Osteocyte (in vitro differentiated cells): Measurements from ENCODE around the gene CENPK. TPM values are rescaled to one million over a fixed set of nuclear protein-coding genes. Genes with fewer than 3 reads are reported as not detected.
A peak's percentile ranks its signal among the peaks of the same experiment; 100 is the strongest.
"Not testable (repeated sequence)": the region's sequence is repeated elsewhere in the genome, so short reads cannot be mapped to it uniquely, and the experiment has no call there.

ENCODE experiments used
- DNase-seq: peaks from one replicate; pipeline ENCODE4 v3.0.0; 2021; ENCODE audit warnings: mixed read lengths; ENCODE audit not compliant: unreplicated experiment; ENCODE audit errors: extremely low spot score
- H3K27ac Mint-ChIP-seq: one replicate; pipeline ENCODE4 v1.8.0; 2021; ENCODE audit warnings: mild to moderate bottlenecking, mixed read lengths; ENCODE audit not compliant: unreplicated experiment
- H3K27me3 Mint-ChIP-seq: one replicate; pipeline ENCODE4 v1.8.0; 2021; ENCODE audit warnings: mixed read lengths; ENCODE audit not compliant: unreplicated experiment
- H3K36me3 Mint-ChIP-seq: one replicate; pipeline ENCODE4 v1.8.0; 2021; ENCODE audit warnings: mixed read lengths; ENCODE audit not compliant: unreplicated experiment
- H3K4me1 Mint-ChIP-seq: one replicate; pipeline ENCODE4 v1.8.0; 2021; ENCODE audit warnings: mixed read lengths; ENCODE audit not compliant: unreplicated experiment
- H3K4me3 Mint-ChIP-seq: one replicate; pipeline ENCODE4 v1.8.0; 2021; ENCODE audit warnings: mild to moderate bottlenecking, moderate library complexity, mixed read lengths; ENCODE audit not compliant: unreplicated experiment
- H3K9me3 Mint-ChIP-seq: one replicate; pipeline ENCODE4 v1.8.0; 2021; ENCODE audit warnings: mixed read lengths; ENCODE audit not compliant: unreplicated experiment
- CTCF ChIP-seq: fragments of 200-600 bp; sonication (generic); IDR thresholded peaks from 2 replicates; pipeline ENCODE4 v1.5.0; 2021; ENCODE audit warnings: antibody characterized with exemption, mild to moderate bottlenecking, moderate library complexity
- total RNA-seq: library from RNA; stranded (reverse); gene quantifications from 2 replicates; pipeline ENCODE4 v1.2.1, GENCODE V29; 2021

Gene CENPK
- total RNA-seq, 1 donor from 2014 or later = 11.3 TPM

- H3K27me3 Mint-ChIP-seq = no peaks in the 10 kb centered on the region
- TF ChIP-seq CTCF = no peak
- no peak for DNase-seq
These were observed 50.6 kb downstream of the CENPK start for GRCh38 chr5:65512170-65512937.

GRCh38 chr5:65508978-65509377, 54.0 kb downstream of the CENPK start:
- no peak overlapping the region for H3K4me3 Mint-ChIP-seq
- H3K4me1 Mint-ChIP-seq = peaks cover 8% of the 10 kb centered on the region
- H3K27me3 Mint-ChIP-seq = no peaks in the 10 kb centered on the region
- no peak for TF ChIP-seq CTCF
- H3K9me3 Mint-ChIP-seq = no peaks in the 10 kb centered on the region
- H3K36me3 Mint-ChIP-seq = no peaks in the 10 kb centered on the region
- no peak for DNase-seq
- no peak overlapping the region for H3K27ac Mint-ChIP-seq

More at GRCh38 chr5:65512170-65512937, 50.6 kb downstream of the CENPK start:
- no peak overlapping the region for H3K27ac Mint-ChIP-seq
- H3K4me3 Mint-ChIP-seq = no peak overlapping the region
- H3K9me3 Mint-ChIP-seq = no peaks in the 10 kb centered on the region
- peaks cover 1% of the 10 kb centered on the region for H3K4me1 Mint-ChIP-seq
- no peaks in the 10 kb centered on the region for H3K36me3 Mint-ChIP-seq

- Mint-ChIP-seq H3K36me3 (no peaks in the 10 kb centered on the region), H3K4me1 (peaks cover 8% of the 10 kb centered on the region), H3K27ac (peak overlapping the region; percentile 53), H3K9me3 (no peaks in the 10 kb centered on the region), H3K4me3 (no peak overlapping the region), H3K27me3 (no peaks in the 10 kb centered on the region)
- TF ChIP-seq CTCF = no peak
- DNase-seq = no peak
These were observed 56.0 kb downstream of the CENPK start for GRCh38 chr5:65506961-65507360.

- no peak for TF ChIP-seq CTCF
- Mint-ChIP-seq H3K4me1 (no peaks in the 10 kb centered on the region), H3K4me3 (no peak overlapping the region), H3K27ac (no peak overlapping the region), H3K27me3 (no peaks in the 10 kb centered on the region), H3K9me3 (no peaks in the 10 kb centered on the region), H3K36me3 (peaks cover 2% of the 10 kb centered on the region)
- no peak for DNase-seq
These were observed 73.8 kb downstream of the CENPK start for GRCh38 chr5:65489119-65489518.

GRCh38 chr5:65488038-65488687, 74.8 kb downstream of the CENPK start:
- not testable (repeated sequence) for H3K4me1 Mint-ChIP-seq, H3K27me3 Mint-ChIP-seq, DNase-seq, H3K36me3 Mint-ChIP-seq, H3K4me3 Mint-ChIP-seq, H3K27ac Mint-ChIP-seq, H3K9me3 Mint-ChIP-seq

GRCh38 chr5:65486803-65487202, 76.2 kb downstream of the CENPK start:
- DNase-seq, H3K4me1 Mint-ChIP-seq, H3K27me3 Mint-ChIP-seq, H3K9me3 Mint-ChIP-seq, H3K27ac Mint-ChIP-seq, H3K36me3 Mint-ChIP-seq, H3K4me3 Mint-ChIP-seq: not testable (repeated sequence)
